HG03457 (cell line): ENCODE data around the gene KIF12.
"Not testable (repeated sequence)": the region's sequence is repeated elsewhere in the genome, so short reads cannot be mapped to it uniquely, and the experiment has no call there.

Experiments used
- ATAC-seq: cut with Tn5 transposase; IDR thresholded peaks from one replicate; pipeline ENCODE4 v1.9.1; 2021; ENCODE audit warnings: moderate number of reproducible peaks; ENCODE audit not compliant: unreplicated experiment

The KIF12 gene

GRCh38 chr9:114049441-114050225, 49.5 kb downstream of the KIF12 start:
- ATAC-seq, result no peak

GRCh38 chr9:114048533-114049415, 50.3 kb downstream of the KIF12 start:
- ATAC-seq, result no peak

GRCh38 chr9:114047717-114048116, 51.4 kb downstream of the KIF12 start:
- ATAC-seq, result no peak

- ATAC-seq, result no peak
These were observed 52.2 kb downstream of the KIF12 start for GRCh38 chr9:114046875-114047274.

GRCh38 chr9:114046237-114046755, 52.8 kb downstream of the KIF12 start:
- ATAC-seq, result no peak

- not testable (repeated sequence) for ATAC-seq
These were observed 55.4 kb downstream of the KIF12 start for GRCh38 chr9:114043660-114044059.
